ENCODE data around the gene KPNA3.

KPNA3 gene, protein sequence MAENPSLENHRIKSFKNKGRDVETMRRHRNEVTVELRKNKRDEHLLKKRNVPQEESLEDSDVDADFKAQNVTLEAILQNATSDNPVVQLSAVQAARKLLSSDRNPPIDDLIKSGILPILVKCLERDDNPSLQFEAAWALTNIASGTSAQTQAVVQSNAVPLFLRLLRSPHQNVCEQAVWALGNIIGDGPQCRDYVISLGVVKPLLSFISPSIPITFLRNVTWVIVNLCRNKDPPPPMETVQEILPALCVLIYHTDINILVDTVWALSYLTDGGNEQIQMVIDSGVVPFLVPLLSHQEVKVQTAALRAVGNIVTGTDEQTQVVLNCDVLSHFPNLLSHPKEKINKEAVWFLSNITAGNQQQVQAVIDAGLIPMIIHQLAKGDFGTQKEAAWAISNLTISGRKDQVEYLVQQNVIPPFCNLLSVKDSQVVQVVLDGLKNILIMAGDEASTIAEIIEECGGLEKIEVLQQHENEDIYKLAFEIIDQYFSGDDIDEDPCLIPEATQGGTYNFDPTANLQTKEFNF

DNA sequence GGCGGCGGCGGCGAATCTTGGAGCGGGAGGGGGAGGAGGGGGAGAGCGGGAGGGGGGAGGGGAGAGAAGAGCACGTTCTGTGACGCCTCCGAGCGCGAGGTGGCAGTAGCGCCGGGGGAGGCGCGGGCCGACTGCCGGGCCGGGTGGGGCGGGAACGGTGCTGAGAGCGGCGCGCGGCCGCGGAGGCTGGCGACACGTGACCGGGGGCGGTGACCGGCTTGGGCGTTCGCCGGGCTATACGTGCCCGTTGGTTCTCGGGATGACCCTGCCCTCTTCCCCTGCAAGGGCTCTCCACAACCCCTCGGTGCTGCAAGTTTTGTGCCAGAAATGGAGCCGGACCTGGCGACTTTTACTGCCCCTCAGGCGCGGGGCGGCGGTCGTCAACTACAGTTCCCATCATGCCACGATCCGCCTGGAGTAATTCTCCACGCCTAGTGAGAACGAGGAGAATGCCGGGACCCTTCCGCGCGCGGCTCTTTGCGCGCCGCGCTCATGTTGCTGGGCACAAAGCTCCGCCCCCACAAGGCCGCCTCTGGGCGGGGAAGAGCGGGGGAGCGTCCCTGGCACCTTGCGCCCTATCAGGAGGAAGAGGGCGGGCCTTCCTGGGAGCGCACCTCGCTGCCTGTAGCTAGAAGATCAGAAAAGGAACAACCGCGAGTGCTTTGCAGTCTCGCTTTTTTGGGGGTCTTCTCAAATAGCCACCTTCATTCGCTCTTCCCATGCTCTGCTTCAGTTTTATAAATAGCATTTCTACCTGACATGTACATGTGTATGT lies at the start of gene KPNA3:
Gene KPNA3 (minus strand): TSS at position 133 of the 775 bp plus-strand sequence. CDS start 176 bp downstream, outside the sequence.
- Histone ChIP-seq H3K4me1 (ENCODE audit: low read depth, poor library complexity, severe bottlenecking) (peaks cover 9% of the 10 kb centered on the region), H3K27ac (peak within 1 kb of the TSS; percentile 79), H3K27me3 (ENCODE audit: insufficient read depth, low read depth) (no peaks in the 10 kb centered on the region), H2AFZ (ENCODE audit: low read depth) (peak within 1 kb of the TSS; percentile 66), H3K79me2 (ENCODE audit: insufficient read depth, low read depth) (peaks cover 35% of the 10 kb centered on the region), H3K36me3 (ENCODE audit: insufficient read depth) (no peaks in the 10 kb centered on the region), H4K20me1 (ENCODE audit: insufficient read depth) (no peaks in the 10 kb centered on the region), H3K4me3 (IDR thresholded peaks at IDR 0.05; ENCODE audit: insufficient read depth, low read depth, low read length) (no peak within 1 kb of the TSS), H3K9ac (peak within 1 kb of the TSS; percentile 86), H3K4me2 (peak within 1 kb of the TSS; percentile 64)
- TF ChIP-seq, protein P1, sequence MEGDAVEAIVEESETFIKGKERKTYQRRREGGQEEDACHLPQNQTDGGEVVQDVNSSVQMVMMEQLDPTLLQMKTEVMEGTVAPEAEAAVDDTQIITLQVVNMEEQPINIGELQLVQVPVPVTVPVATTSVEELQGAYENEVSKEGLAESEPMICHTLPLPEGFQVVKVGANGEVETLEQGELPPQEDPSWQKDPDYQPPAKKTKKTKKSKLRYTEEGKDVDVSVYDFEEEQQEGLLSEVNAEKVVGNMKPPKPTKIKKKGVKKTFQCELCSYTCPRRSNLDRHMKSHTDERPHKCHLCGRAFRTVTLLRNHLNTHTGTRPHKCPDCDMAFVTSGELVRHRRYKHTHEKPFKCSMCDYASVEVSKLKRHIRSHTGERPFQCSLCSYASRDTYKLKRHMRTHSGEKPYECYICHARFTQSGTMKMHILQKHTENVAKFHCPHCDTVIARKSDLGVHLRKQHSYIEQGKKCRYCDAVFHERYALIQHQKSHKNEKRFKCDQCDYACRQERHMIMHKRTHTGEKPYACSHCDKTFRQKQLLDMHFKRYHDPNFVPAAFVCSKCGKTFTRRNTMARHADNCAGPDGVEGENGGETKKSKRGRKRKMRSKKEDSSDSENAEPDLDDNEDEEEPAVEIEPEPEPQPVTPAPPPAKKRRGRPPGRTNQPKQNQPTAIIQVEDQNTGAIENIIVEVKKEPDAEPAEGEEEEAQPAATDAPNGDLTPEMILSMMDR (conservative IDR thresholded peaks at IDR 0.05; ENCODE audit: low read depth, low read length) = no peak

DNA sequence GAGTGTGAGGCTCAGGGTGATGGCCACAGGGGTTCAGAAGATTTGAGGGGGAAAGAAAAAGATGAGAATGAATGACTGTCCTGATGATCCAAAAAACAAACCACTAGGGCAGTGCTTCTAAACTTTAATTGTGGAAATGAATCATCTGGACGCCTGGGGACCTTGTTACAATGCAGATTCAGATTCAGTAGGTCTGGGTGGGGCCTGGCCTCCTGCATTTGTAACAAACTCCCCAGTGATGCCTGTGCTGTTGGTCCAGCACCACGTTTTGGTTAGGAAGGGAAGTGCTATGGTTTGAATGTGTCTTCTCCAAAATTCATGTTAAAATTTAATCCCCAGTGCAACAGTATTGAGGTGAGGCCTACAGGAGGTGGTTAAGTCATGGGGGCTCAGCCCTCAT lies 49.5 kb upstream of the KPNA3 start:
- TF ChIP-seq, protein P1 (conservative IDR thresholded peaks at IDR 0.05; ENCODE audit: low read depth, low read length) = no peak
- Histone ChIP-seq H4K20me1 (ENCODE audit: insufficient read depth) (no peaks in the 10 kb centered on the region), H3K4me2 (no peak overlapping the region), H3K79me2 (ENCODE audit: insufficient read depth, low read depth) (no peaks in the 10 kb centered on the region), H3K27ac (no peak overlapping the region), H2AFZ (ENCODE audit: low read depth) (no peak overlapping the region), H3K4me3 (IDR thresholded peaks at IDR 0.05; ENCODE audit: insufficient read depth, low read depth, low read length) (no peak overlapping the region), H3K27me3 (ENCODE audit: insufficient read depth, low read depth) (no peaks in the 10 kb centered on the region), H3K9ac (no peak overlapping the region), H3K36me3 (ENCODE audit: insufficient read depth) (no peaks in the 10 kb centered on the region), H3K4me1 (ENCODE audit: low read depth, poor library complexity, severe bottlenecking) (no peaks in the 10 kb centered on the region)

DNA sequence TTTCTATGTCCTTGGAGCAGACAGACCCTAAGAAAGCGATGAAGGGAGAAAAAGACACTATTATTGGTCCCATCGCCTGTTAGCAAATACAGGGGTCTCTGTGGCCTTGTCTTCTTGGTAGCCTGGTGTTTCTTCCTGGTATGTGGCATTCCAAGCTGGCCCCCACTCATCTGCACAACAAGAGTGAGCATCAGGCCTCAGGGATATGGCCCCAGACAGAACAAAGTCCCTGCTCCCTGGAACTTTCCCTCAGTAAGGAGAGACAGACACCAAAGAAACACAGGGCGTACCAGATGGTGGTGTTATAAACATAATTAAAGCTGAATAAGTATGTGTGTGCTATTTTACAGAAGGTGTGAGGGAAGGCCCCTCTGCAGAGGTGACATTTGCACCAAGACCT lies 48.2 kb upstream of the KPNA3 start:
- H3K27ac ChIP-seq = no peak overlapping the region

DNA sequence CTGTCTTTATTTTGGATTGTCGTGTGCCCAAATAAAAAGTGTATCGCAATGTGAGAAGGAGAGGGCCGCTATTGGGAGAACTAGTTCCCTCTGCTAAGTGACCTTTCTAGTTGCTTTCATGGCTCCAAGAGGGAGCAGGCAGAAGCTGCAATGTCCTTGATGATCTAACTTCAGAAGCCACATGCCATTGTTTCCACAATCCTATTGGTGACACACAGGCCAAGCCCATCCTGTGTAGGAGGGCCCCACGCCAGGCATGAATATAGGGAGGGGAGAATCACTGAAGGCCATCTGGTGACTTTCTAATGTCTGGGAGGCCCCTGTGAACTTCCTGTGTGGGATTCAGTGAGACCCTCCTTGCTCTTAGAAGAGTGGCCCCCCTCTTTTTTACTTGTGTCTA lies 47.8 kb upstream of the KPNA3 start:
- no peak overlapping the region for H2AFZ ChIP-seq (ENCODE audit: low read depth)

More for the DNA sequence above, 48.2 kb upstream of the KPNA3 start:
- Histone ChIP-seq H3K4me2 (no peak overlapping the region), H3K9ac (no peak overlapping the region), H3K4me3 (IDR thresholded peaks at IDR 0.05; ENCODE audit: insufficient read depth, low read depth, low read length) (no peak overlapping the region), H3K36me3 (ENCODE audit: insufficient read depth) (no peaks in the 10 kb centered on the region), H3K27me3 (ENCODE audit: insufficient read depth, low read depth) (no peaks in the 10 kb centered on the region), H3K79me2 (ENCODE audit: insufficient read depth, low read depth) (no peaks in the 10 kb centered on the region), H4K20me1 (ENCODE audit: insufficient read depth) (no peaks in the 10 kb centered on the region), H2AFZ (ENCODE audit: low read depth) (no peak overlapping the region), H3K4me1 (ENCODE audit: low read depth, poor library complexity, severe bottlenecking) (no peaks in the 10 kb centered on the region)
- TF ChIP-seq, protein P1 (conservative IDR thresholded peaks at IDR 0.05; ENCODE audit: low read depth, low read length) = no peak

More for the DNA sequence above, 47.8 kb upstream of the KPNA3 start:
- Histone ChIP-seq H3K27me3 (ENCODE audit: insufficient read depth, low read depth) (no peaks in the 10 kb centered on the region), H3K36me3 (ENCODE audit: insufficient read depth) (no peaks in the 10 kb centered on the region), H4K20me1 (ENCODE audit: insufficient read depth) (no peaks in the 10 kb centered on the region), H3K4me1 (ENCODE audit: low read depth, poor library complexity, severe bottlenecking) (no peaks in the 10 kb centered on the region), H3K79me2 (ENCODE audit: insufficient read depth, low read depth) (no peaks in the 10 kb centered on the region), H3K9ac (no peak overlapping the region), H3K27ac (no peak overlapping the region), H3K4me3 (IDR thresholded peaks at IDR 0.05; ENCODE audit: insufficient read depth, low read depth, low read length) (no peak overlapping the region), H3K4me2 (no peak overlapping the region)
- TF ChIP-seq, protein P1 (conservative IDR thresholded peaks at IDR 0.05; ENCODE audit: low read depth, low read length) = no peak

Data from KMS-11 (cell line).